HG02588 (cell line): ENCODE results near the gene CDH8.
"Not testable (repeated sequence)": the region's sequence is repeated elsewhere in the genome, so short reads cannot be mapped to it uniquely, and the experiment has no call there.

Source experiments
- ATAC-seq: cut with Tn5 transposase; IDR thresholded peaks from one replicate; pipeline ENCODE4 v1.9.1; 2021; ENCODE audit warnings: mild to moderate bottlenecking, moderate library complexity; ENCODE audit not compliant: unreplicated experiment

Gene CDH8

DNA sequence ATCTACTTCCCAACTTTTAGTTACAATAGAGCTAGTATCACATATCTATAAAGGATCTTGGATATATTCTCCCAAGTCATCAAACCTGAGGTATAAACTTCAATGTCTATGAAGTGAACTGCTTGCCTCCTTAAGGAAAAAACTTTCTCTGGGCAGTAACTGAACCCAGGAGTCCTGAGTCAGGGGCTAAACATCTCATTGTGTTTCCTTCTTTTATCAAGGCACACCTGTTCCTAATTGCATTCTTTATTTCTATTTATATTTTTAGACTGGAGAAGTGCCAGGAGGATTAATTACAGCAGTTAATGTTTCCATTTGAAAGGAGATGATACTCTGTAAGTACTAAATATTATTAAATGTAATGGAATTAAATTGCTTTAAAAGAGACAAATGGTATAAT lies 98.6 kb downstream of the CDH8 start:
- no peak for ATAC-seq

DNA sequence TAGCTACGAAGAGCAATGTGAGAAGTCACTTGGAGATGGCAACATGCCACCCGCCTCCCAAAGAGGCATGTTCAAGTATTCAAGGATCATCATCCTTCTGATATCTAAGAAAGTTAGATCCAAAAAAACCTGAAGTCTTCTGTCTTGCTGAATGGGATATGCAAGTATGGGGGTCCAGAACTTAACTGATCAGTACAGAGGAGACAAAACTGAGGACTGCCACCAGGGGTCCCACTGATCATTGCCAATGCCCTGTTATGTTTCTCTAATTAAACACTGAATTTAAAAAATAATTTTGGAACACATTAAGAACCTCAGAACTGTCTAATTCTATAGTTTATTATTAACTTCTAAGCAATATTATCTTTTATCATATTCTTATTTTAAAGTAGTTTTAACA lies 99.7 kb downstream of the CDH8 start:
- no peak for ATAC-seq

DNA sequence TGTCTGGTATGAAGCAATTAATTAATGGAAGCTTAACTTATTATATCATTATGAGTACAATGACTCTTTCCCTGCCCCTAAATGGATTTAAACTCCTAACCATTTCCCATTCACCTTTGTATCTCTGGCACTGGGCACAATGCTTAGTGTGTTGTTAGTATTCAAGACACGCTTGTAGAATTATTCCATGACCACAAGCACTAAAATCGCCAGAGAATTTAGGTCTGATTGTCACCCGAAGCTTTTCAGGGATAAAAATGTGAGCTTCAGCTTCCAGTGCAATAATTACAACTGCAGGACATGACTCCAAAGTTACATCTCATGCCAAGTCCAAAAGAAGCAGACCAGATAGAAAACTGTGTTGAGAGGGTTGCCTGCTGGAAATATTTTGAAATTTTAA lies 101.6 kb downstream of the CDH8 start:
- ATAC-seq, result no peak

DNA sequence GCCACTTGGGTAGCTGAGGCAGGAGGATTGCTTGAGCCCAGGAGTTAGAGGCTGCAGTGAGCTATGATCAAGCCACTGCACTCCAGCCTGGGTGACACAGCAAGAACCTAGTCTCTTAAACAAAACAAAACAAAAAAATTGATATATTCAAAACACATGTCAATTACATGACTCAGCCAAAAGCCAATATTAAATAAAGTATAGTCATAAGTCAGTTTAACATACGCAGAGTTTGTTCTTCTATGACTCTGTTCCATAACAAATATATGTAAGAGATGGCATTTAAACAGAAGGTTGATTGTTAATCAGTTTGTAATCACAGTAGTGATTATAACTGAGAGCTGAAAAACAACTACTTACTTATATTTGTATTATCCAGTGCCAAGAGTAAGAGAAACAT lies 106.5 kb downstream of the CDH8 start:
- no peak for ATAC-seq

DNA sequence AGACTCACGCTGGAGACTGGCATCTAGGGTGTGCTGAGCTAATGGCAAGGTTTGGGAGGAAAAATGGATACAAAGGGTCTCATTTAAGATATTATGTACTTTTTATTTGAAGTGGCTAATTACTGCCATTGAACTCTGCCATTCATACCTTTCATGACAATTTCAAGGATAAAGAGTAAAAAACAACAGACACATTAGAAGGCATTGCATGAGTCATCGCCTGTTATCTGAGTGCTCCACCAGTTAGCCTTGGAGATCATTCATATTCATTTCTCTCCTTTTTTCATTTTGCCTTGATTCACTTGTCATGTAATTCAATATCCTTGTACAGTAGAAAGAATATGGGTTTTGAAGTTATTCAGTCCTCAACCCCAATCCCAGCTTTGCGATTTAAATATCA lies 109.5 kb downstream of the CDH8 start:
- no peak for ATAC-seq

DNA sequence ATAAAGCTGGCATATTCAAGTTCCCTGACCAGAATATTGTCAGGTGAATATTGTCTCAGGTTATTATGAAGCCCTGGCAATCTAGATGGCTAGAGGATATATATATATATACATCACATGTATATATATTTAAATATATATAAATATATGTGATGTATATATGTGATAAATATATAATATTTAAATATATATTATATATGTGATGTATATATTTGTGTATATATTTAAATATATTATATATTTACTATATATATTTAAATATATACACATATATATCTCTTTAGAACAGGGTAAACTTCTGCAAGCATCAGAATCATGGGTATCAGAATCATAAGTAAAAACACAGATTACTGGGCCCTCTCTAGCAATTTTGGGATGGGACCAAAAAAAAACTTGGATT lies 112.6 kb downstream of the CDH8 start:
- no peak for ATAC-seq

DNA sequence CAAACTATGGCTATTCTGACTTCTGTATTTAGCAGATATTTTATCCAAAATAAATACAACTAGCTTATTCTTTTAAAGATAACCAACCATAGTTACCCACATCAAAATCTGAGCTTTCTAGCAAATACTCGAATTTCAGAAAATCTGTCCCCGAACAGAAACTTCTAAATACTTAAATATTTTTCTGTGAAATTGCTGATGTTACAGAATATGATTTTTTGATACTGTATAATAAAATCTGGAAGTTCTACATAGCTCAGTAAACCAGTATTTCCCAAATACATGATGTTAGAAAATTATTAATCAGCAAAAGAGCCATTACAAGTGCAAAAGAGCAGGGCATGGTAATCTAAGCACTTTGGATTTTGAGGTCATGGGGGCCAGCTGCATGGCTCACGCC lies 114.9 kb downstream of the CDH8 start:
- no peak for ATAC-seq

DNA sequence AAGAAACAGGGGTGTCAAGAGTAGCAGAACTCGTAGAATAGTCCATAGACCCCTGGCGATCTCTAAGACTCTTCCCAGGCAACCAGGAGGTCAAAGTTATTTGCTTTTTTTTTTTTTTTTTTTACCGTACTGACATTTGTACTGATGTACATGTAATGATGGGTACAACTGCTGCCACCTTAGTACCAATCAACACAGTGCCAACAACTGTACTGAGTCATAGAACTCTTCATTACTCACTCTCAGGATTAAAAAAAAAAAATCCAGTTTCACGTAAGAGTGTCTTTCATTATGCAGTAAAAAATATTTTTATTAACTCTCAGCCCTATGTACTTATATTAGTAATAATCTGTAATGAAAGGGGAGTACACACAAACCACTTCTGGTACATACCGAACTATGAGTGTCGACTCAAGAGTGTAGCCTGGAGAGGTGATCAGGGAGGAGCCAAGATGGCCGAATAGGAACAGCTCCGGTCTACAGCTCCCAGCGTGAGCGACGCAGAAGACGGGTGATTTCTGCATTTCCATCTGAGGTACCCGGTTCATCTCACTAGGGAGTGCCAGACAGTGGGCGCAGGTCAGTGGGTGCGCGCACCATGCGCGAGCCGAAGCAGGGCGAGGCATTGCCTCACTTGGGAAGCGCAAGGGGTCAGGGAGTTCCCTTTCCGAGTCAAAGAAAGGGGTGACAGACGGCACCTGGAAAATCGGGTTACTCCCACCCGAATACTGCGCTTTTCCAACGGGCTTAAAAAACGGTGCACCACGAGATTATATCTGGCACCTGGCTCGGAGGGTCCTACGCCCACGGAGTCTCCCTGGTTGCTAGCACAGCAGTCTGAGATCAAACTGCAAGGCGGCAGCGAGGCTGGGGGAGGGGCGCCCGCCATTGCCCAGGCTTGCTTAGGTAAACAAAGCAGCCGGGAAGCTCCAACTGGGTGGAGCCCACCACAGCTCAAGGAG lies 118.1 kb downstream of the CDH8 start:
- not testable (repeated sequence) for ATAC-seq

DNA sequence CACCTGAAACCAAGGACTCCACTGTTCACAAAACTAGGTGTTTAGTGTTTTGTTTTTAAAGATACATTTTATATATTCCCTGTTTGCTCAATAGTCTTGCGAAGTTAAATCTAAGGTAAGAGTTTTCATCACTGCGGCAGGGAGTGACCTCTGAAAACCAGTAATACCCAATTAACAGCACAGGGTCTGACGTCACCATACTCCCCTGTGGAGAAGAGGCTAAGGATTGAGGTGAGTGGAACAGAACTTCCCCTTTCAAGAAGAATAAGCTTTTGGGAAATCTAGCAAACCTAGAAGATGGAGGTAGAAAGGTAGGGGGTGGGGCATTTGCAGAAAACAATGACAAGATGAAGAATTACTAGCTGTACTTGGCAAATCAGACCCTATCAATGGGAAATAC lies 120.7 kb downstream of the CDH8 start:
- ATAC-seq, result no peak

DNA sequence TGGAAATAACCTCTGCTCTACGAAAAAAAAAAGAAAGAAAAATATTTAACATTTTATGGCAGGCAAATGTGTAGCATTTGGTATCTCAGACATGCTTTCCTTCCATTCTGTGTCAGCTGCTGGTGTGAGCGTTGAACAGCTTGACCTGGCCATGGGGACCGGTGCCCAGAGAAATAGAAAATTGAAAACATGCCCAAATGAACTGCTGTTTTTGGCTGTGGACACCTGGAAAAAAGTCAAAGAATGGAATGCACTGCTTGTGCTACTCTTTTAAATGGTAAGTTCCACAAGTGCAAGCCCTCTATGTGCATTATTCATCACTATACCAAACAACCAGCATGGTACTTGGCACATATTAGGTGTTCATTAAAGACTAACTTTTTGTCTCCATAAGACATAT lies 127.2 kb downstream of the CDH8 start:
- ATAC-seq, result no peak

DNA sequence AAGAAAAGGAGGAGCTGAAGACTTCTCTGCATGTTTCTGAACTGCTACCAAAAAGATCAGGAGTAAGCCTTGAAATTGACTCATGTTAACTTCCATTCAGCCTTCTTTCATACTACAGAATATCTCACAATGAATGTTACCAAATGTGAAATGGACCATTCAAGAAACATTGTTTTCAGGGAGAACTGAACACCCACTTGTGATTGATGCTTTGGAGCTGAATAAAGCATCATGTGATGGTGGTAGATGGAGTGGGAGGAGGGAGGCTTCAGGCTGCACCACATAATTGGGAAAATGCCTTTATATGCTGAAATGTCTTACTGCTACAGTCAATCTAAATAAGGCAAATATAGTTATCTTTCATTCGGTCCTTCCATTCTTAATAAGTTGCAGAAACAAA lies 127.8 kb downstream of the CDH8 start:
- ATAC-seq, result no peak

DNA sequence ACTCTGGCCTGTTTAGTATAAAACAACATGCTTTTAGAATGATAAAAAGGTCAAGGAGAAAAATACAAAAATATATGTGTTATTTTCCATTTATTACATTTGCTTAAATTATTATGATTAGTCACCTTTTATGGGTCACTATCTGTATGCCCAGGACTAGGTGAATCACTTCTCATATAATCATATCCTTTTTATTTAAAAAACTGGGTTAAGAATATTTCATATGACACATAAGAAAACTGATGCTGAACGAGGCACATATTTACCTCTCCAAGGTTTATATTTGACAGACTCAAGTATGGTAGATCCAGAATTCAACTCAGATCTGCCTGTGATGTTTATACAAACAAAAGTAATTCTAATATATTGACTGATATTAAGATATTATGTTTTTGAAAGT lies 134.5 kb downstream of the CDH8 start:
- no peak for ATAC-seq

DNA sequence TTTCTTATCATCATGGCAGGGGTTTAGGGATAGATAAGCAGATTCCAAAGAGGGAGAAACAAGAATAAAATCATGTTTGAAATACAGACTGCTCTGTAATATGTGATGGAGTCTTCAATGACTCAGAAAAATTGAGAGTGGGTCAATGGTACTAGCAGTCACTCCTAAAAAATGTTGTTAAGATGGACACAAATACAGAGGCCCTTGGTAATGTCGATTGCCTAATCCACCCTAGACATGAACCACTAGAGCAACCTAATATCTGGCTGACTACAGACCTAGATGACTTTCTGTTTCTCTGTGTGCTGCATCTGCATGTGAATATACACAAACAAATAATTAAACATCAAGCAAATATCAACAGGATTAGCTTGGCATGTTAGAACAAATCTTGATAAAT lies 135.8 kb downstream of the CDH8 start:
- no peak for ATAC-seq

DNA sequence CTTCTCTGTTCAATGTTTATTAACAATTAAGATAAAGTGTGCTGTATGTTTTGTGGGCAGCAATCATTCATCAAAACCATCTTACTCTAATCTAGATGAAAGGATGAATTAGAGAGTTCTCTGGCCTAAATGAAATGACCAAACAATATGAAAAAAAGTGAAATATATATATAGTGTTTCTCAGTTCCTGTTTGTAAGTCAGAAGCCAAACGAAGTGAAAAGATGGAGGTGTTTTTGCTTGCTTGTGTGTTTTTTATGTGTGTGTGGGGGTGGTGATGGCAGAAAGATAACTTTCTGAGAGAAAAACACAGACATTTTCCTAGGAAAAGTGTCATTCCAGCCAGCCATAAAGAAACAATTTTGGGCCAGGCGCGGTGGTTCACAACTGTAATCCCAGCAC lies 138.6 kb downstream of the CDH8 start:
- no peak for ATAC-seq

DNA sequence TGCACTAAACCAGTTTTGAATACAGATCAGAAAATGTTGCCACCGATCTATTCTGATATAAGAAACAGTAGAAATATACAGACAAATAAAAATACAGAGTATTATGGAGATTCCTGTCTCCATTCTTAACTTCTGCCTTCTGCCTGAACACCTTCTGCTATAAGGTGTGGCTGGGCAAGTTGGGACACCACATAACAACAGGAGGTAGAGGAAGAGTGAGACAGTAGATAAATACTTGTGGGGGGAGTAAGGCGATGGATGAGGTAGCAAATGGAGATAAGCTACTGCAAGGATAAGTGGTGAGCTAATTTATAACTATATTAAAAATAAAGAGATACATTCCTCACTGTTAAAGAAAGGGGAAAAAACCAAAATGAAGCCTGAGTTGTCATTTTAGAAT lies 143.7 kb downstream of the CDH8 start:
- ATAC-seq, result no peak

DNA sequence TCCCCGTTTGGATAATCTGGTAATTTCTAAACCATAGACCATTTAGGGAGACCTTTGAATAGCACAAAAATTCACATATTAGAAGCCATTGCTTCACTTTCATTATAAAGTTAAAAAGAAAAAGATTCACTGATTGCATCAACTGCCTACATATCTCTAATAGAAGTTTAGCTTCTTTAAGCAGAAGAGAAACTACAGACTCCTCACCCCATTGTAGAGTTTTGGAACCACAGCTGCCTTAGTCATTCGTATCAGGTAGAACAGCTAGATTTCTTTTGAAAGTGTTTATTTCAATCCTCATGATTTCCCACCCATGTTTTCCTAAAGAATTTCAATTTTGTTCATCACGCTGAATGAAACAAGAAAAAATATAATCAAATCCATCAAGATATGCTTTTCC lies 144.8 kb downstream of the CDH8 start:
- ATAC-seq, result no peak

DNA sequence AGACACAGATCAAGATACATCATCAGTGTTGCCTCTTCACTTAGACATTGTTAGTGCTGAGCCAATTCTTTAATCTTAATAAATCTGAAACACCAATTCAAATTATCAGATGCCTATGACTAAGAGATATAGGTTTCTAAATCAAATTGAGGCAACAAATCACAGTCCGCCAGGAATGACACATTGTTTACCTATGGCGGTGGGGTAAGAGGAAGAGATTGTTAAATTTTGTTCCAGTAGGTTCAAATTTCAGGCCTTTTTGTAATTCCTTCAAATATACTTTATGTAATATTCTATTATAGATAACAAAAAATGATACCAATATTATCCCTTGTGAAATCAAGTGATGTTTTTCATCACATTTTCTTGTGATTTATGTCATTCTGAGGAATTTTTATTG lies 145.9 kb downstream of the CDH8 start:
- no peak for ATAC-seq

DNA sequence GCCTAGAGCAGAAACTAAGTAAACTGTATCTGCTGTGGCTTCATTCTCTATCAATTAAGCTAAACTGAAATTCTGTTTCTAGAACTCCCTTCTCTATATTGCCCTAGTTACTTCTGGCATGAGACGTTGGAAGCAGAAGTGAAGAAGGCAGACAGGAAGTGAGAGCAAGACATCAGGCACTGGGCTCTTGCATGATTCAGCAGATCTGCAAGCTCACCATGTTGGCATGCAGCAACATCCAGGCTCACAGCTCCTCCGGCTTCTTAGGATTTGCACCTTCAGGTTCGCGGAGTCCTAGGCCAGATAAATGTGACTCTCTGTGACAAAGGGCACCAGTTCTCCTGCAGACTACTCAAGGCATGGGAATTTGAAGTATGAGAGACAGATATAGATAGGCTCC lies 148.3 kb downstream of the CDH8 start:
- ATAC-seq, result peak; percentile 46

DNA sequence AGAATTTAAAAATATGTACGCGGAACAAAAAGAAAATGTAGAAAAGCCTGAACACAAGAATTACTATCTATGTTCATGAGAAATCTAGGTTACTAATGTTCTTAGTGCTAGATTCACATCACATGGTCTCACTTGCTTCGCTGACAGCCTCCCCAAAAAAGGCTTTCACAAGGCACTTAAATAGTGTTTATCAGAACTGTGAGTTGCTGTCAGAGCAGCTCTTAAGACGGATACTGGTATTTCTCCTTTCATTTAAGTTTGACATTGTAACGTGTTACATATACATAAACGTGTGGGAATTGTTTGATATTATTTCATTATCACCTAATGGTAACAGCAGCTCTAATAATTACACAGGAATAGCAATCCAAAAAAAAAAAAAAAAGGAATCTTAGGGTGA lies 150.9 kb downstream of the CDH8 start:
- no peak for ATAC-seq

DNA sequence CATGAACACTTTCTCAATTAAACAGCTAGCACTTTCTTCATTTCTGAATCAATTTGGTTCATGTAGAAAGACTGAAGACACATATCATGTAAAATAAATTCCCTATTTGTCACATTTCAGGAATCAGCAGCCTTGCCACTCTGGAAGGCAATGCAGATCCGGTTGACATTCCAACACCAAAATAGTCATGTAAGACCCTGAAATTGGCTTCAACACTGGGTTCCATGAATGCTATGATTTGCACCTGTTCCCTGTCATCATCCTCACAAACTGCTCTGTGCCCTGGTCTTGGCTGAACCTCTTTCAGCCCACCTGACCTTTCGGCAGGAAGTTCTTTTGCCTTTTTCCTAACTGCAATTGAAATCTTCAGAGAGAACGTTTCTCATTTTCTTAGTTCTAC lies 156.9 kb downstream of the CDH8 start:
- no peak for ATAC-seq

DNA sequence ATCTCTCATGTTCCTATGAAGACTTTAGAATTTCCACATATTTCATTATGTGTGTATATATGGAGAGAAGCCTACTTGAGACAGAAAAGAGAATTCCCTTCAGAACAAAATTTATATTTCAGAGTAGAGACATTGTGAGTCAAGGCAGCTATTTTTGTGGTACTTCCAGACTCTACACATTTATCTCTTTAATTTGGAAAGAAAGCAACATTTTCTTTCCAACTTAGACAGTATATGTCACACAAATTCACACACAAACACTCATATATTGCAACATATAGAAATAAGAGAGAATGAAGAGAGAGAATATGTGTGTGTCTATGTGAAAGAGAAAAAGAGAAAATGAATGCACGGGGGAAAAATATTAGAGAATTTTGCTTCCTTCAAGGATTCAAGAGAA lies 158.8 kb downstream of the CDH8 start:
- ATAC-seq, result no peak

DNA sequence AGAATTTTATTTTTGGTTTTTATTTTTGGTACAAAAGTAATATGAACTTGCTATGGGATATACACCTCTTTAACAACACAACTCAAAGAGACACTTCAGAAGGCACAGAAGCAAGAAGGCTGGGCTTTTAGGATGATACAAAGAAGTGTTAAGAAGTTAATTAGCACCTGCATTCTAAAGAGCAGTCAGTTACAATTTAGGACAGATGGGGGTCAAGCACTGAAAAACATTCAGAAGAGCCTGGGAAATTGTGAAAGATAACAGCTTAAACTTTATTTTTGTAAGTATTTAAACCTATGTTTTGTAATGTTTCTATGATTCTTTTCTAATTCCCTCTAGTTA lies 163.5 kb downstream of the CDH8 start:
- no peak for ATAC-seq
